ENCODE data around the gene RAB10. TPM values are rescaled to one million over a fixed set of nuclear protein-coding genes. Genes with fewer than 3 reads are reported as not detected.
A peak's percentile ranks its signal among the peaks of the same experiment; 100 is the strongest.

RAB10 gene
- total and polyA plus RNA-seq, 2 experiments from 2014 or later: 86.7 to 151 TPM

DNA sequence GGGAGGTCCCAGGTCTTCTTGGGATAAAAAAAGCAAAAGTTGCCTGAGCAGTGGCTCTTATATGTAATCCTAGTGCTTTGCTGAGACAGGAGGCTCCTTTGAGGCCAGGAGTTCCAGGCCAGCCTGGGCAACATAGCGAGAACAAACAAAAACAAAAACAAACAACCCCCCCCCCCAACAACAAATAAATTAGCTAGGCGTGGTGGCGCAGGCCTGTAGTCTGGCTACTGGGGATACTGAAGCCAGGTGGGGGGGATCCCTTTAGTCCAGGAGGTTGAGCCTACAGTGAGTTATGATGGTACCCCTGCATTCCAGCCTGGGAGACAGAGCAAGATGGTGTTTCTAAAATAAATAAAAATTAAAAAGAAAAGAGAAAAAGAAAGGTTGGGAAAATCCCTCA is 144.4 kb downstream of the RAB10 start:
- H3K9ac ChIP-seq: no peak overlapping the region
- H3K4me3 ChIP-seq: no peak overlapping the region
- H3F3A ChIP-seq (ENCODE audit: insufficient read depth): no peaks in the 10 kb centered on the region
- H3K79me2 ChIP-seq (ENCODE audit: insufficient read depth): no peaks in the 10 kb centered on the region
- no peak for DNase-seq
- WGBS, 2 experiments (ENCODE audit: low coverage in 1 of 2, low lambda C conversion rate in 2 of 2, missing lambda C conversion rate in 2 of 2): 94 to 98% methylated on average over 3 of the region's 3 CpGs
- no peak overlapping the region for H3K4me2 ChIP-seq (ENCODE audit: unreplicated experiment)
- in situ Hi-C loops (cut with MboI): no loop called here
- no peak for TF ChIP-seq EZH2 (IDR thresholded peaks at IDR 0.05; ENCODE audit: insufficient read depth, poor library complexity, severe bottlenecking)
- TF ChIP-seq EZH2phosphoT487 (IDR thresholded peaks at IDR 0.05; ENCODE audit: insufficient read depth, low read depth): no peak
- H2AFZ ChIP-seq: no peak overlapping the region
- H3K27ac ChIP-seq: no peak overlapping the region
- no peaks in the 10 kb centered on the region for H3K9me3 ChIP-seq (ENCODE audit: low read depth)
- H3K27me3 ChIP-seq (replicated peaks; ENCODE audit: insufficient read depth): peaks cover 14% of the 10 kb centered on the region
- H4K20me1 ChIP-seq (ENCODE audit: insufficient read depth): no peaks in the 10 kb centered on the region
- no peaks in the 10 kb centered on the region for H3K36me3 ChIP-seq (ENCODE audit: low read depth)
- no peaks in the 10 kb centered on the region for H3K9me2 ChIP-seq (ENCODE audit: insufficient read depth)
- no peaks in the 10 kb centered on the region for H3K4me1 ChIP-seq (ENCODE audit: insufficient read depth)

DNA sequence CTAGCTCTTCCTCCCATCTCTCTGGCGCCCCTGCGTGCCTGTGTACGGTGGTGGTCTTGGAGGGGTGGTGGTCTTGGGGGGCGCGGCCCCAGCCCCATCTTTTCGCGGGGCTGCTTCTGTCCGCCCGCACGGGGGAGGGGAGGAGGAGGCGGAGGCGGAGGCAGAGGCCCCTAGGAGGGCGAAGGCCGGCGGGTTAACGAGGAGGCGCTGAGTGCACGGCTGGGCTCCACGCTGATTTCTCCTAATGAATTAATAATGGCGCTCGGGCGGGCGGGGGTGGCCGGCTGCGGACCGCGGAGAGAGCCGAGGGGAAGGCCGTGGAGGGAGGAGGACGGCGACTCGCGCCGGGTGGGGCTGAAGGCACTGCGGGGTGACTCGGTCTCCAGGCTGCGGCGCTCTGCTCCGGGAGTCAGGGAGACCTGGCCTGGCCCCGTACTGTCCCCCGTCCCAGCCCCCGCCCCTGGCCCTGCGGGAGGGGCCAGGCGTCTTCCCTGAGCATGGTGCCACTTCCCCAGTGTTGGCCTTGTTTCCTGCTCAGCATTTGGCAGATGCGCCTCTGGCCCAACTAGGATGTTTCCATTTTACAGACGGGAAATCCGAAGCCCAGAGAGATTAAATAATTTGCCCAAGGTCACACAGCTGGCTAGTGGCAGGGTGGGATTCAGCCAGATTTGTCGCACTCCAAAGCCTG is 145.0 kb downstream of the RAB10 start:
- H3K36me3 ChIP-seq (ENCODE audit: low read depth): no peaks in the 10 kb centered on the region
- TF ChIP-seq EZH2phosphoT487 (IDR thresholded peaks at IDR 0.05; ENCODE audit: insufficient read depth, low read depth) (no peak), EZH2 (IDR thresholded peaks at IDR 0.05; ENCODE audit: insufficient read depth, poor library complexity, severe bottlenecking) (no peak)
- peaks cover 8% of the 10 kb centered on the region for H3K27me3 ChIP-seq (replicated peaks; ENCODE audit: insufficient read depth)
- peak overlapping the region; percentile 10; the same call in 1 of the 2 replicates for H3K9ac ChIP-seq
- no peaks in the 10 kb centered on the region for H3K9me2 ChIP-seq (ENCODE audit: insufficient read depth)
- peak overlapping the region; percentile 57 for H3K4me3 ChIP-seq
- no peaks in the 10 kb centered on the region for H3K9me3 ChIP-seq (ENCODE audit: low read depth)
- in situ Hi-C loops (cut with MboI): no loop called here
- DNase-seq: peak; percentile 46
- peak overlapping the region; percentile 78 for H2AFZ ChIP-seq
- no peaks in the 10 kb centered on the region for H3K4me1 ChIP-seq (ENCODE audit: insufficient read depth)
- no peak overlapping the region for H3K27ac ChIP-seq
- 31 to 37% methylated on average over 11 to 29 of the region's 48 CpGs for WGBS, 2 experiments (ENCODE audit: low coverage in 1 of 2, low lambda C conversion rate in 2 of 2, missing lambda C conversion rate in 2 of 2)
- no peaks in the 10 kb centered on the region for H3K79me2 ChIP-seq (ENCODE audit: insufficient read depth)
- H3F3A ChIP-seq (ENCODE audit: insufficient read depth): no peaks in the 10 kb centered on the region
- H3K4me2 ChIP-seq (ENCODE audit: unreplicated experiment): peak overlapping the region; percentile 44
- H4K20me1 ChIP-seq (ENCODE audit: insufficient read depth): no peaks in the 10 kb centered on the region

DNA sequence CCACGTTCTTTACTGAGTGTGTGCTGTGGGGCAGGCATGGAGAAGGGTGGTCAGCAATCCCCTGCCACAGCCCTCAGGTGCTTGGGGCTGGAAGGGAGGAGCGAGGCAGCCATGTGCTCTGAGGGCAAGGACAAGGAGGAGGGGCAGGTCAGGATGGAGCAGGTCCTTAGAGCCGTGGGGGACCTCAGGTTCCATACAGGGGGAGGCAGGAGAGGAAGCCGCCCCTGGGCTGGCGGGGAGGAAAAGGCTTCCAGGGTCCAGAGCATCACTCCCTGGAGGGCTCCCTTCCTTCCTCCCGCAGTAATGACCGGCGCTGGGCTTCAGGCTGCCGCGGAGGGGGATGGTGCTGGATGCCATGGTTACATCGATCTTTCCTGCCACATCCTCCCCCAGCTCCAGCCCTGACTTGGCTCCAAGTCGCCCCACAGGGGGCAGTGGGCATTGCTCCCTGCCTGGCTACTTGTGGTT is 145.6 kb downstream of the RAB10 start:
- no peaks in the 10 kb centered on the region for H3K9me3 ChIP-seq (ENCODE audit: low read depth)
- no peaks in the 10 kb centered on the region for H3K79me2 ChIP-seq (ENCODE audit: insufficient read depth)
- no peak overlapping the region for H3K4me3 ChIP-seq
- 62 to 69% methylated on average over 8 to 10 of the region's 12 CpGs for WGBS, 2 experiments (ENCODE audit: low coverage in 1 of 2, low lambda C conversion rate in 2 of 2, missing lambda C conversion rate in 2 of 2)
- H2AFZ ChIP-seq: peak overlapping the region; percentile 78; the same call in 1 of the 2 replicates
- in situ Hi-C loops (cut with MboI): no loop called here
- TF ChIP-seq EZH2 (IDR thresholded peaks at IDR 0.05; ENCODE audit: insufficient read depth, poor library complexity, severe bottlenecking) (no peak), EZH2phosphoT487 (IDR thresholded peaks at IDR 0.05; ENCODE audit: insufficient read depth, low read depth) (no peak)
- no peaks in the 10 kb centered on the region for H3K36me3 ChIP-seq (ENCODE audit: low read depth)
- no peak for DNase-seq
- no peaks in the 10 kb centered on the region for H4K20me1 ChIP-seq (ENCODE audit: insufficient read depth)
- no peak overlapping the region; the same call in 1 of the 2 replicates for H3K9ac ChIP-seq
- peaks cover 2% of the 10 kb centered on the region; the same call in 1 of the 2 replicates for H3K27me3 ChIP-seq (replicated peaks; ENCODE audit: insufficient read depth)
- H3K4me1 ChIP-seq (ENCODE audit: insufficient read depth): no peaks in the 10 kb centered on the region
- H3K27ac ChIP-seq: no peak overlapping the region
- H3K9me2 ChIP-seq (ENCODE audit: insufficient read depth): no peaks in the 10 kb centered on the region
- H3F3A ChIP-seq (ENCODE audit: insufficient read depth): no peaks in the 10 kb centered on the region
- H3K4me2 ChIP-seq (ENCODE audit: unreplicated experiment): peak overlapping the region; percentile 44

DNA sequence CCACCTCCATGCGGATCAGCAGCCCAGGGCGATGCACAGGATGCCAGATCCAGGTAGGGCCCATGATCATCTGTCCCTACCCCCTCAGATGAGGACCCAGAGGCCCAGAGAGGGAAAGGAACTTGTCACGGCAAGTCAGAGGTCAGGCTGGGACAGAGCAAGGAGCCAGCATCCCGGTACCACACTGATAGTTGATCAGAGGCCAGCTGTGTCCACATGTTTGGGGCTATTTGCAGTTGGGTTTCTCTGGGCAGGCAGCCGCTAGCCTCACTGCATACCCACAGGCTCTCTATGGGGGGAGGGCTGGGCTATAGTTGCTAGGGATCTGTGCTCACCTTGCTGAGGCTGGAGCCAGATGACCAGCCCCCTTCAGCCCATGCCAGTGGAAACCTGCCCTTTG is 148.6 kb downstream of the RAB10 start:
- no peak overlapping the region for H3K27ac ChIP-seq
- no peaks in the 10 kb centered on the region for H3K9me2 ChIP-seq (ENCODE audit: insufficient read depth)
- H3F3A ChIP-seq (ENCODE audit: insufficient read depth): no peaks in the 10 kb centered on the region
- H3K27me3 ChIP-seq (replicated peaks; ENCODE audit: insufficient read depth): no peaks in the 10 kb centered on the region
- H3K4me3 ChIP-seq: no peak overlapping the region
- no peaks in the 10 kb centered on the region for H4K20me1 ChIP-seq (ENCODE audit: insufficient read depth)
- H3K79me2 ChIP-seq (ENCODE audit: insufficient read depth): no peaks in the 10 kb centered on the region
- 81 to 87% methylated on average over 5 of the region's 5 CpGs for WGBS, 2 experiments (ENCODE audit: low coverage in 1 of 2, low lambda C conversion rate in 2 of 2, missing lambda C conversion rate in 2 of 2)
- no peak overlapping the region for H3K4me2 ChIP-seq (ENCODE audit: unreplicated experiment)
- no peaks in the 10 kb centered on the region for H3K36me3 ChIP-seq (ENCODE audit: low read depth)
- H3K9me3 ChIP-seq (ENCODE audit: low read depth): no peaks in the 10 kb centered on the region
- in situ Hi-C loops (cut with MboI): no loop called here
- no peak overlapping the region for H3K9ac ChIP-seq
- no peak for DNase-seq
- H3K4me1 ChIP-seq (ENCODE audit: insufficient read depth): 0 out of 2 replicates have a peak, but pooled peaks cover 2% of the 10 kb centered on the region
- TF ChIP-seq EZH2phosphoT487 (IDR thresholded peaks at IDR 0.05; ENCODE audit: insufficient read depth, low read depth) (no peak), EZH2 (IDR thresholded peaks at IDR 0.05; ENCODE audit: insufficient read depth, poor library complexity, severe bottlenecking) (no peak)
- H2AFZ ChIP-seq: no peak overlapping the region
